Panc1 (cell line): Measurements from ENCODE around the gene HEPACAM2. TPM values are rescaled to one million over a fixed set of nuclear protein-coding genes. Genes with fewer than 3 reads are reported as not detected.

ENCODE experiments used
- ATAC-seq: fragments of 200-7000 bp; cut with Tn5 transposase; 2 replicates; pipeline ENCODE4 v1.9.1; 2020; ENCODE audit warnings: mild to moderate bottlenecking, moderate library complexity
- BruUV-seq: library from RNA; stranded (reverse); fragments of 400-500 nt; replicated peaks from 2 replicates; lab custom pipeline; 2021; lab: Mats Ljungman, UMichigan
- CTCF ChIA-PET: fragments of 300-600 bp; sonication (Branson Sonifier 250); formaldehyde crosslinking; loops from one replicate; lab custom pipeline; 2022; ENCODE audit warnings: antibody characterized with exemption; lab: Charles Lee
- POLR2A ChIA-PET: fragments of 300-600 bp; sonication (Branson Sonifier 250); formaldehyde crosslinking; loops from one replicate; lab custom pipeline; 2022; ENCODE audit warnings: antibody characterized with exemption; lab: Charles Lee
- DNase-seq: peaks from one replicate; pipeline ENCODE4 v3.0.0-alpha.2; 2010; ENCODE audit warnings: low read depth, low spot score
- H3K27ac ChIP-seq: 2 replicates; pipeline ENCODE4 v1.5.1; 2011; ENCODE audit warnings: mild to moderate bottlenecking, low read length, inconsistent platforms
- H3K27me3 ChIP-seq: fragments of 200-500 bp; sonication (Bioruptor generic); 2 replicates; pipeline ENCODE4 v1.6.0; 2014; ENCODE audit warnings: low read length, inconsistent platforms; ENCODE audit not compliant: control insufficient read depth, insufficient read depth
- H3K36me3 ChIP-seq: fragments of 200-500 bp; sonication (Bioruptor generic); 2 replicates; pipeline ENCODE4 v1.5.1; 2014; ENCODE audit warnings: inconsistent platforms, mild to moderate bottlenecking, low read length, moderate library complexity; ENCODE audit not compliant: control insufficient read depth, insufficient read depth
- H3K4me1 ChIP-seq: 2 replicates; pipeline ENCODE4 v1.5.1; 2011; ENCODE audit warnings: inconsistent platforms, mild to moderate bottlenecking, low read length, moderate library complexity; ENCODE audit not compliant: control insufficient read depth, insufficient read depth
- H3K4me3 ChIP-seq, 2 experiments: 2 replicates each; pipeline ENCODE4 v1.5.1; 2011 to 2012; ENCODE audit warnings: low read depth in 2 of 2, low read length in 2 of 2, mild to moderate bottlenecking in 2 of 2, inconsistent platforms in 1 of 2, moderate library complexity in 1 of 2
- H3K9me3 ChIP-seq: fragments of 200-500 bp; sonication (Bioruptor generic); 2 replicates; pipeline ENCODE4 v1.5.1; 2014; ENCODE audit warnings: low read depth, mild to moderate bottlenecking, inconsistent platforms, low read length, moderate library complexity; ENCODE audit not compliant: control insufficient read depth, insufficient read depth
- CTCF ChIP-seq: fragments of 450-650 bp; IDR thresholded peaks from 2 replicates; pipeline ENCODE4 v1.5.1; 2017; ENCODE audit warnings: mild to moderate bottlenecking
- POLR2AphosphoS5 ChIP-seq: IDR thresholded peaks from 2 replicates; pipeline ENCODE4 v1.6.1; 2012; ENCODE audit warnings: mild to moderate bottlenecking, low read depth, low read length, moderate library complexity
- REST ChIP-seq, 2 experiments: IDR thresholded peaks; 2 replicates each; pipeline ENCODE4 v1.6.1; 2011 to 2012; ENCODE audit warnings: low read depth in 2 of 2, control low read depth in 1 of 2, low read length in 1 of 2, mild to moderate bottlenecking in 1 of 2, moderate library complexity in 1 of 2; ENCODE audit not compliant: insufficient read depth in 1 of 2
- SIN3A ChIP-seq: IDR thresholded peaks from 2 replicates; pipeline ENCODE4 v1.6.1; 2012; ENCODE audit warnings: low read depth, mild to moderate bottlenecking, low read length, moderate library complexity, borderline replicate concordance; ENCODE audit not compliant: insufficient read depth
- TCF7L2 ChIP-seq: IDR thresholded peaks from 2 replicates; pipeline ENCODE4 v1.6.1; 2011; ENCODE audit warnings: mild to moderate bottlenecking, low read depth, low read length, inconsistent platforms
- in situ Hi-C: cut with HindIII; loops from 2 replicates; pipeline ENCODE4 v1.10.0; 2016; ENCODE audit warnings: low sequenced_read_pairs, low pct_unique_long_range_greater_than_20kb
- intact Hi-C: fragments of 100-400 bp; cut with micrococcal nuclease; formaldehyde crosslinking; loops from one replicate; pipeline ENCODE4 v1.10.0; 2022; ENCODE audit not compliant: unreplicated experiment
- total RNA-seq: library from RNA; stranded (reverse); gene quantifications from one replicate; pipeline ENCODE4 v1.2.1, GENCODE V29; 2021; ENCODE audit not compliant: unreplicated experiment

HEPACAM2 gene
- total RNA-seq, 1 experiment from 2014 or later: not detected

GRCh38 chr7:93239824-93240223 lies 13.6 kb upstream of the HEPACAM2 start:
- POLR2A ChIA-PET: no interaction called here
- no TSS peak for BruUV-seq
- no peak for DNase-seq

GRCh38 chr7:93238748-93239147 lies 12.5 kb upstream of the HEPACAM2 start:
- Histone ChIP-seq H3K36me3 (no peaks in the 10 kb centered on the region; the same call in 1 of the 2 replicates), H3K4me3 (no peak overlapping the region), H3K9me3 (no peaks in the 10 kb centered on the region), H3K27ac (no peak overlapping the region), H3K4me1 (no peaks in the 10 kb centered on the region), H3K27me3 (no peaks in the 10 kb centered on the region)
- TF ChIP-seq POLR2AphosphoS5 (no peak), TCF7L2 (no peak), REST (IDR thresholded peaks at IDR 0.05; ENCODE audit: insufficient read depth in 1 of 2, low read depth in 2 of 2, low read length in 1 of 2) (no peak), CTCF (no peak), SIN3A (no peak)
- DNase-seq (no peak), ATAC-seq (no peak)
- POLR2A ChIA-PET: no interaction called here
- no TSS peak for BruUV-seq
- in situ Hi-C loops (no loop called here), intact Hi-C loops (no loop called here)
- CTCF ChIA-PET: no interaction called here

More at GRCh38 chr7:93239824-93240223, 13.6 kb upstream of the HEPACAM2 start:
- H3K4me3 ChIP-seq: no peak overlapping the region
- H3K36me3 ChIP-seq: no peaks in the 10 kb centered on the region; the same call in 1 of the 2 replicates
- no peak overlapping the region for H3K27ac ChIP-seq
- CTCF ChIA-PET: interaction anchor here (0.6 kb wide), 1 partner anchor 11 kb away, joined by 3 read pairs; no protein-coding TSS in a partner anchor
- no peaks in the 10 kb centered on the region for H3K4me1 ChIP-seq
- no peaks in the 10 kb centered on the region for H3K27me3 ChIP-seq
- in situ Hi-C loops (no loop called here), intact Hi-C loops (loop anchor here (10.0 kb wide), 3 partner anchors 135 to 845 kb away; no protein-coding TSS in a partner anchor)
- ATAC-seq: no peak
- no peak for TF ChIP-seq TCF7L2
- no peak for TF ChIP-seq SIN3A
- no peak for TF ChIP-seq POLR2AphosphoS5
- TF ChIP-seq REST (IDR thresholded peaks at IDR 0.05; ENCODE audit: insufficient read depth in 1 of 2, low read depth in 2 of 2, low read length in 1 of 2): no peak
- no peak for TF ChIP-seq CTCF
- no peaks in the 10 kb centered on the region for H3K9me3 ChIP-seq
